PC-3 (cell line): ENCODE results near the gene LRFN4.

Source experiments
- EZH2 ChIP-seq: fragments of 300-600 bp; sonication (generic); IDR thresholded peaks from one replicate; pipeline ENCODE4 v1.6.1; 2017; ENCODE audit warnings: antibody characterized with exemption, mild to moderate bottlenecking, low read length; ENCODE audit not compliant: unreplicated experiment
- TF ChIP-seq, protein P1 (sequence below): fragments of 300-600 bp; sonication (generic); conservative IDR thresholded peaks from 2 replicates; pipeline ENCODE4 v1.5.1; 2017; ENCODE audit warnings: antibody characterized with exemption, low read depth, mild to moderate bottlenecking, low read length

DNA sequence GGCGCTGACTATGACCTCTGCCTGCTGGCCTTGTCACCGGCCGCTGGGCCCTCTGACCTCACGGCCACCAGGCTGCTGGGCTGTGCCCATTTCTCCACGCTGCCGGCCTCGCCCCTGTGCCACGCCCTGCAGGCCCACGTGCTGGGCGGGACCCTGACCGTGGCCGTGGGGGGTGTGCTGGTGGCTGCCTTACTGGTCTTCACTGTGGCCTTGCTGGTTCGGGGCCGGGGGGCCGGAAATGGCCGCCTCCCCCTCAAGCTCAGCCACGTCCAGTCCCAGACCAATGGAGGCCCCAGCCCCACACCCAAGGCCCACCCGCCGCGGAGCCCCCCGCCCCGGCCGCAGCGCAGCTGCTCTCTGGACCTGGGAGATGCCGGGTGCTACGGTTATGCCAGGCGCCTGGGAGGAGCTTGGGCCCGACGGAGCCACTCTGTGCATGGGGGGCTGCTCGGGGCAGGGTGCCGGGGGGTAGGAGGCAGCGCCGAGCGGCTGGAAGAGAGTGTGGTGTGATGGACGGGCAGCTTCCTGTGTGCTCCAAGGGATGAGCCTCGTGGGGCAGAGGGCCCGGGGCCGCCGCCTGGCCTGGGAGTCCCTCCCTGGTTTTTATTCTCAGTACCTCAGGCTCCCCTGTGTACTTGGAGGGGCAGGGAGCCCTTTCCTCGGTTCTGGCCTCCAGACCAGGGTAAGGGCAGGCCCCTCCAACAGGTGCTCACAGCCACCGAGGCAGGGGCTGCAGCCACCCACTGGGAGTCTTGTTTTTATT lies 3.0 kb downstream of the LRFN4 start:
- TF ChIP-seq, protein P1, sequence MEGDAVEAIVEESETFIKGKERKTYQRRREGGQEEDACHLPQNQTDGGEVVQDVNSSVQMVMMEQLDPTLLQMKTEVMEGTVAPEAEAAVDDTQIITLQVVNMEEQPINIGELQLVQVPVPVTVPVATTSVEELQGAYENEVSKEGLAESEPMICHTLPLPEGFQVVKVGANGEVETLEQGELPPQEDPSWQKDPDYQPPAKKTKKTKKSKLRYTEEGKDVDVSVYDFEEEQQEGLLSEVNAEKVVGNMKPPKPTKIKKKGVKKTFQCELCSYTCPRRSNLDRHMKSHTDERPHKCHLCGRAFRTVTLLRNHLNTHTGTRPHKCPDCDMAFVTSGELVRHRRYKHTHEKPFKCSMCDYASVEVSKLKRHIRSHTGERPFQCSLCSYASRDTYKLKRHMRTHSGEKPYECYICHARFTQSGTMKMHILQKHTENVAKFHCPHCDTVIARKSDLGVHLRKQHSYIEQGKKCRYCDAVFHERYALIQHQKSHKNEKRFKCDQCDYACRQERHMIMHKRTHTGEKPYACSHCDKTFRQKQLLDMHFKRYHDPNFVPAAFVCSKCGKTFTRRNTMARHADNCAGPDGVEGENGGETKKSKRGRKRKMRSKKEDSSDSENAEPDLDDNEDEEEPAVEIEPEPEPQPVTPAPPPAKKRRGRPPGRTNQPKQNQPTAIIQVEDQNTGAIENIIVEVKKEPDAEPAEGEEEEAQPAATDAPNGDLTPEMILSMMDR: no peak
- no peak for TF ChIP-seq EZH2
